Measurements from ENCODE around the gene NXPE3.

The NXPE3 gene

DNA sequence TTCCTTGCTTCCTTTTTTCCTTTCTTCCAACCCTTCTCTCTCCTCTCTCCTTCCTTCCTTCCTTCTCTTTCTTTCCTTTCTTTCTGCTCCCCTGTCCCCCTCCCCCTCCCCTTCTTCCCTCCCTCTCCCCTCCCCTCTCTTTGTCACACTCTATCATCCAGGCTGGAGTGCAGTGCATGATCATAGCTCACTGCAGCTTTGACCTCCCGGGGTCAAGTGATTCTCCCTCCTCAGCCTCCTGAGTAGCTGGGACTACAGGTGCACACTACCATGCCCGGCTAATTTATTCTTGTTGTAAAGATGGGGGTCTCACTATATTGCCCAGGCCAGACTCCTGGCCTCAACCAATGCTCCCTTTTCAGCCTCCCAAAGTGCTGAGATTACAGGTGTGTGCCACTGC, 89.0 kb downstream of the NXPE3 start:
- POLR2A ChIA-PET = interaction anchor here (0.7 to 1.3 kb wide), 5 partner anchors 15 to 357 kb away, joined by 3 to 10 read pairs (median 3); partner anchors contain the start of gene NFKBIZ
- CTCF ChIA-PET = interaction anchor here (0.6 to 2.2 kb wide), 6 partner anchors 10 to 361 kb away, joined by 3 to 10 read pairs (median 4); no protein-coding TSS in a partner anchor
- DNase-seq (ENCODE audit: low read depth, low spot score) = no peak
- H3K4me3 ChIP-seq (ENCODE audit: low read depth, low read length) = no peak overlapping the region
- no peak for TF ChIP-seq CTCF (IDR thresholded peaks at IDR 0.05; ENCODE audit: insufficient read depth, low read length, missing control alignments)

DNA sequence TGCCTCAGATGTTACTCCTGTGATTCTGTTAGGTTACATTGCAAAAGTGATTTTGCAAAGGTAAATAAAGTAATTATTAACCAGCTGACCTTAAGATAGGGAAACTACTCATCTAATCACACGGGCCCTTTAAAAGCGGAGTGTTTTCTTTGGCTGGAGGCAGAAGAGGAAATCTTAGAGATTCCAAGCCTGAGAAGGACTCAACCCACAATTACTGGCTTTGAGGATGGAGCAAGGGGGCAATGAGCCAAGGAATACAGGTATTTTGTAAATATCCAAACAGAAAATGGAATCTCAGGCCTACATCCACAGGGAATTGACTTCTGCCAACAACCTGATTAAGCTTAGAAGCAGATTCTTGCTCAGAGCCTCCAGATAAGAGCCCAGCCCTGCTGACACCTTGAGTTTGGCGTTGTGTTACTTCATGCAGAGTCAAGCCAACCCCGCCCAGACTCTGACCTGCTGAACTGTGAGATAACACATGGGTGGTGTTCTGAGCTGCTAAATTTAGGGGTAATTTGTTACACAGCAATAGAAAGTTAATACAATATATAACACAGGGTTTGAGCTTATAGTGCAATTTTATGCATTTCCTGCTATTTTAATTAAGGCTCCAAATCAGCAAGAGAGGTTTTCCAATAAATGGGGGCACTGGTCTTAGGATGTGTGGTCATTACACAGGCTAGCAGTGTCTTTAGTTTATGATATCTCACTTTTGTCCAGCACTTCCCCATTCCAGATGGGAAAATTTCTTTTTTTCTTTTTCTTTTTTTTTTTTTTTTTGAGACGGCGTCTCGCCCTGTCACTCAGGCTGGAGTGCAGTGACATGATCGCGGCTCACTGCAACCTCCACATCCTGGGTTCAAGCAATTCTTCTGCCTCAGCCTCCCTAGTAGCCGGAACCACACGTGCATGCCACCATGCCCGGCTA, 89.8 kb downstream of the NXPE3 start:
- H3K4me3 ChIP-seq (ENCODE audit: low read depth, low read length) = no peak overlapping the region
- POLR2A ChIA-PET = interaction anchor here (0.6 to 1.0 kb wide), 4 partner anchors 16 to 67 kb away, joined by 3 to 4 read pairs (median 4); partner anchors contain the start of gene NFKBIZ
- CTCF ChIA-PET = interaction anchor here (1.3 to 2.2 kb wide), 3 partner anchors 55 to 360 kb away, joined by 6 to 10 read pairs (median 7); no protein-coding TSS in a partner anchor
- no peak for DNase-seq (ENCODE audit: low read depth, low spot score)
- TF ChIP-seq CTCF (IDR thresholded peaks at IDR 0.05; ENCODE audit: insufficient read depth, low read length, missing control alignments) = no peak

DNA sequence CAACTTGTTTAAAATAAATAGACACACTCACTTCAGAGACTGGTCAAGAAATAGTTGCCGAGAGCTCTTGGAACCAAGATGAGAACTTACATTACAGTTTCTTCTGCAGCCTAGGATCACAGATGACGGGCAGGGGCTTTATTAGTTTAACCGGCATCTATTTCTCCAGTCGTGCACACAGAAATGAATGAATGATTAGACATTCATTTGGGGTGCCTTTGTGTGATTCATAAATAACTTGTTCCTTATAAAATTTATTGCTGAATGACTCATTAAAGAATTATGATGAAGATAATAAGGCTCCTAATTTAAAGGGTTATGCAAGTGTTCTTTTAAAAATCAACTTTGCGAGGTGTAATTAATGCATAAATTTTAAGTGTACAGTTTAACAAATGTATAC, 91.1 kb downstream of the NXPE3 start:
- CTCF ChIA-PET = interaction anchor here (0.7 to 0.9 kb wide), 2 partner anchors 29 to 356 kb away, joined by 3 read pairs; no protein-coding TSS in a partner anchor
- TF ChIP-seq CTCF (IDR thresholded peaks at IDR 0.05; ENCODE audit: insufficient read depth, low read length, missing control alignments) = no peak
- H3K4me3 ChIP-seq (ENCODE audit: low read depth, low read length) = no peak overlapping the region
- no peak for DNase-seq (ENCODE audit: low read depth, low spot score)
- POLR2A ChIA-PET = interaction anchor here (0.6 to 1.0 kb wide), 2 partner anchors 9 to 137 kb away, joined by 3 read pairs; no protein-coding TSS in a partner anchor

- DNase-seq (ENCODE audit: low read depth, low spot score) = no peak
- TF ChIP-seq CTCF (IDR thresholded peaks at IDR 0.05; ENCODE audit: insufficient read depth, low read length, missing control alignments) = no peak
- CTCF ChIA-PET = interaction anchor here (1.7 to 2.2 kb wide), 3 partner anchors 221 to 355 kb away, joined by 4 to 8 read pairs (median 7); no protein-coding TSS in a partner anchor
- POLR2A ChIA-PET = interaction anchor here (0.8 kb wide), 1 partner anchor 64 kb away, joined by 3 read pairs; no protein-coding TSS in a partner anchor
- no peak overlapping the region for H3K4me3 ChIP-seq (ENCODE audit: low read depth, low read length)
These were observed 94.6 kb downstream of the NXPE3 start for GRCh38 chr3:101873619-101874018.

DNA sequence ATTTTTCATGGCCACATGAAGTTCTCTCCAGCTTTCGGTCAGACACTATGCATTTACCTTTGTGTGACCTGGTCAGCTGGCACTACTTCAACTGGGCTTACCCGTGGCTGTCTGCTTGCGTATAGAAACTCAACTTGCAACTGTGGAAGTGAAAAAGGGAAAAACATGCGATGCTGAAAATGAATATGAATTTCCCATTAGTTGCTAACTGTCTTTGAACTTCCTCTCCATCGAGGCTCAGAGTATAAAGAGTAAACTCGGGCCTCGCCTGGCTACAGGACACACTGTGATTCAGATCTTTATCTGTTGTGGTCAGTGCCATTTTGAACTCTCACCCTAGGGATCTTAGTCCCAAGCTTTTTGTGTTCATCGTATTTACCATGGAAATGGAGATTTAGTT, 97.1 kb downstream of the NXPE3 start:
- TF ChIP-seq CTCF (IDR thresholded peaks at IDR 0.05; ENCODE audit: insufficient read depth, low read length, missing control alignments) = no peak
- no peak overlapping the region for H3K4me3 ChIP-seq (ENCODE audit: low read depth, low read length)
- POLR2A ChIA-PET = no interaction called here
- CTCF ChIA-PET = interaction anchor here (1.1 to 2.1 kb wide), 2 partner anchors 13 to 349 kb away, joined by 4 to 7 read pairs; no protein-coding TSS in a partner anchor
- no peak for DNase-seq (ENCODE audit: low read depth, low spot score)
